IPS DF 6.9 (cell line): ENCODE measurements around the gene THADA.
"Not testable (repeated sequence)": the region's sequence is repeated elsewhere in the genome, so short reads cannot be mapped to it uniquely, and the experiment has no call there.

ENCODE experiments used
- DNase-seq: peaks from one replicate; pipeline ENCODE4 v3.0.0-alpha.2; 2013; ENCODE audit warnings: low read depth, low spot score
- H3K27ac ChIP-seq: one replicate; pipeline ENCODE4 v1.5.1; 2013; ENCODE audit warnings: low read length, control low read depth
- H3K27me3 ChIP-seq: 2 replicates; pipeline ENCODE4 v1.6.1; 2013; ENCODE audit warnings: mild to moderate bottlenecking, low read length; ENCODE audit not compliant: control insufficient read depth, insufficient read depth
- H3K36me3 ChIP-seq: 2 replicates; pipeline ENCODE4 v1.6.1; 2013; ENCODE audit warnings: low read length; ENCODE audit not compliant: control insufficient read depth, insufficient read depth
- H3K4me1 ChIP-seq: 2 replicates; pipeline ENCODE4 v1.6.1; 2013; ENCODE audit warnings: low read length; ENCODE audit not compliant: control insufficient read depth, insufficient read depth
- H3K4me3 ChIP-seq: 2 replicates; pipeline ENCODE4 v1.5.1; 2013; ENCODE audit warnings: mild to moderate bottlenecking, low read length
- H3K9me3 ChIP-seq: 2 replicates; pipeline ENCODE4 v1.6.1; 2013; ENCODE audit warnings: low read length, inconsistent platforms; ENCODE audit not compliant: control insufficient read depth, insufficient read depth
- WGBS: extraction: QIAGEN DNeasy Blood & Tissue Kit; methylation state at CpG from one replicate; pipeline ENCODE4 v1.1.7; 2013; ENCODE audit warnings: mixed read lengths, missing lambda C conversion rate; ENCODE audit not compliant: insufficient read length, insufficient coverage; 5-methylcytosine and 5-hydroxymethylcytosine counted together

The THADA gene

DNA sequence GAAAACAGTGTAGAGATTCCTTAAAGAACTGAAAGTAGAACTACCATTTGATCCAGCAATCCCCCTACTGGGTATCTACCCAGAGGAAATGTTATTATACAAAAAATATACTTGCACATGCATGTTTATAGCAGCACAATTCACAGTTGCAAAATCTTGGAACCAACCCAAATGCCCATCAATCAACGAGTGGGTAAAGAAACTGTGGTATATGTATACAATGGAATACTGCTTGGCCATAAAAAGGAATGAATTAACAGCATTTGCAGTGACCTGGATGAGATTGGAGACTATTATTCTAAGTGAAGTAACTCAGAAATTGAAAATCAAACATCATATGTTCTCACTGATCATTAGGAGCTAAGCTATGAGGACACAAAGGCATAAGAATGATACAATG lies 4.8 kb upstream of the THADA start:
- DNase-seq, H3K27me3 ChIP-seq, H3K27ac ChIP-seq, H3K36me3 ChIP-seq, H3K9me3 ChIP-seq, H3K4me1 ChIP-seq, H3K4me3 ChIP-seq: not testable (repeated sequence)
- no CpG with 5 or more reads among the region's 1 CpG for WGBS

DNA sequence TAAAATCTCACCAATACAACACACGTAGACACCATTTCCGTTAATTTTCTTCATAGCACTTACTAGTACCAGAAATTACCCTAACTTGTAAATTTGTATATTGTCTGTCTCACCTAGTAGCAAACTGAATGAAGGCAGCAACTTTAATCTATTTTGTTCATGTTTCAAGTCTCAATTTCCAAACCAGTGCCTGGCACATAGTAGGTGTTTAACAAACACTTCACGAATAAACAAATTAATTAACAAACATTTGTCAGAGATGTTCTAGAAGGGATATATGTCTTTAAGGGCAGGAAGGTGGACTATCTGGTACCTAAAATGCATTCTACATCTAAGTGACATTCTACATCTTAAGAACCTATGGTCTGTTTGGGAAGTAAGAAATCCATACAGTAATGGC lies 963 bp downstream of the THADA start:
- Histone ChIP-seq H3K36me3 (no peaks in the 10 kb centered on the region), H3K9me3 (no peaks in the 10 kb centered on the region), H3K4me3 (peak overlapping the region; percentile 58; the same call in 1 of the 2 replicates), H3K4me1 (no peaks in the 10 kb centered on the region), H3K27me3 (no peaks in the 10 kb centered on the region), H3K27ac (no peak overlapping the region)
- DNase-seq: no peak
- 100% methylated on average over 2 of the region's 3 CpGs for WGBS

DNA sequence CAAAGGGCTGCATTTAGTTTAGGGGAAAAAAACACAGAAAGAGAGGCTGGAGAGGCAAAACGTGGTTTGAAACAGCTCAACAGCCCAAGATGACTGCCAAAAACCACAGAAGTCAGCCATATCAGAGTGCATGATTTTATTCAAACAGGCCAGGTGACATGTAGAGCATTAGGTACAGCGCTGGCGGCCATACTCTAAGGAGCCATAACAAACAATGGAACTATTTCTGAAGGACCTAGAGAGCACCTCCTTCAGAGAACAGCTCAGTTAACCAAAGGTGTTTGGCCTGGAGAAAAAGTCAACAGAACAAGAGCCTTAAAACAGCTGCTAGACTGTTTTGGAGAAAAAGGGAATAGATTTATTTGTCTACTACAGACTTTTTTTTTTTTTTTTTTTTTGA lies 2.6 kb downstream of the THADA start:
- H3K9me3 ChIP-seq: no peaks in the 10 kb centered on the region
- no peak overlapping the region for H3K4me3 ChIP-seq
- H3K36me3 ChIP-seq: no peaks in the 10 kb centered on the region
- H3K27ac ChIP-seq: no peak overlapping the region
- WGBS: no CpG with 5 or more reads among the region's 3 CpGs
- H3K27me3 ChIP-seq: no peaks in the 10 kb centered on the region
- no peaks in the 10 kb centered on the region for H3K4me1 ChIP-seq
- no peak for DNase-seq

DNA sequence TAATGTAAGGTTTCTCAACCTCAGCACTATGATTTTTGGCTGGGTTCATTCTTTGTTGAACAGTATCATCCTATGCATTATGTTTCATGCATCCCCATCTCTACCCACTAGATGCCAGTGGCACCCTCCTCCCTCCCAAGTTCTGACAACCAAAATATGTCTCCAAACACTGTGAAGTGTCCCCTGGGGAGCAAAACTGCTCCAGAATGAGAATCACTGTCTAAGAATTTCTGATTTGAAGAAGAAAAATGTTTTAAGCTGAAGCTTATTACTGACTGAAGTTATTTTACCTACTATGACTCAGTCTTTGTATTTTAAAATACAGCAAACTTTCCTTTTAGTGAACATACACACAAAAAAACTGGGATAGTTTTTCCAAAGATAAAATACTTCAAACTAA lies 3.4 kb downstream of the THADA start:
- H3K36me3 ChIP-seq: no peaks in the 10 kb centered on the region
- no peak overlapping the region for H3K27ac ChIP-seq
- DNase-seq: no peak
- H3K4me3 ChIP-seq: no peak overlapping the region
- no peaks in the 10 kb centered on the region for H3K27me3 ChIP-seq
- no peaks in the 10 kb centered on the region for H3K9me3 ChIP-seq
- no peaks in the 10 kb centered on the region for H3K4me1 ChIP-seq

DNA sequence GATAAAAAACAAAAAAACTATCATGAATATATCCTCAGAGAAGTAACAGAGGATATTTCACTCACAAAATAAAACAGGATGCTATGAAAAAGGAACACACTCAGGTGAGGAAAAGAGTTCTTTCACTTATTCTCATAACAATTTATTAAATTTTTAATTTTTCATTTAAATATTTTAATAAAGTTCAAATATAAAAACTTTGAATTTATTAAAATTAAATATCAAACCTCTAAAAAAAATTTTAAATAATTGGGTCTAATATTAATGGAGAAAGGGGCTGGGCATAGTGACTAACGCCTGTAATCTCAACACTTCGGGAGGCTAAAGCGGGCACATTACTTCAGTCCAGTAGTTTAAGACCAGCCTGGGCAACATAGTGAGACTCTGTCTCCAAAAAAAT lies 10.1 kb downstream of the THADA start:
- DNase-seq: no peak
- Histone ChIP-seq H3K9me3 (no peaks in the 10 kb centered on the region), H3K27me3 (no peaks in the 10 kb centered on the region), H3K36me3 (no peaks in the 10 kb centered on the region), H3K4me1 (no peaks in the 10 kb centered on the region), H3K4me3 (no peak overlapping the region), H3K27ac (no peak overlapping the region)
- WGBS: no CpG with 5 or more reads among the region's 3 CpGs

DNA sequence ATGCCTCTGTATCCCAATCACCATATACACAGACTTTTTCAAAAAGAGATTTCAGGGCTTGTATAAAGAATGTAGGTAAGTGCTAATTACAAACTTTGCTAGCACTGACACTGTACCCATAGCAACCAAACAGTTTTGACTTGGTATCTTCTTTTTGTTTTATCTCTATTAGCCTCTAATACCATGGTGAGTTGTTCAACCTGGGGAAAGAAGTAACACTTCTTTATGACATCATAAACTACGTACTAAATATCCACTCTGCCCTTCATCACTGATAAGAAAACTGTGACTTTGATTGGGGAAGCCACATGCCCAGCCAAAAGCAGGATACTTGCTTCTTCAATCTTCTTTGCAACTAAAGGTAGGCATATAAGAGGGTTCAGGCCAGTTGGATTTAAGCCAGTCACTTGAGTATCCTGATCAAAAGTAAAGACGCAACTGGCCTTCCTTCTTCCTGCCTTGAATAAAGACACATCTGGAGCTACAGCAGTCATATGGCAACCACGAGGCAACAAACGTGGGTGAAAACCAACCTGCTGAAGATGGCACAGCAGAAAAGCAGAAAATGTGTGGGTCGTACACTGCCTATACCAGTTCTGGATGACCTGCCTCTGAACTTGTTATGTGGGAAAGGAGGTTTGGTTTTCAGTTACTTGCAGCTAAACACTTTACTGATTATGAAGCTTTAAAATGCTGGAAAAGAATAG lies 16.4 kb downstream of the THADA start:
- peaks cover 9% of the 10 kb centered on the region for H3K36me3 ChIP-seq
- DNase-seq: no peak
- no CpG with 5 or more reads among the region's 5 CpGs for WGBS
- no peak overlapping the region for H3K4me3 ChIP-seq
- no peaks in the 10 kb centered on the region for H3K27me3 ChIP-seq
- H3K27ac ChIP-seq: no peak overlapping the region
- no peaks in the 10 kb centered on the region for H3K4me1 ChIP-seq
- no peaks in the 10 kb centered on the region for H3K9me3 ChIP-seq

DNA sequence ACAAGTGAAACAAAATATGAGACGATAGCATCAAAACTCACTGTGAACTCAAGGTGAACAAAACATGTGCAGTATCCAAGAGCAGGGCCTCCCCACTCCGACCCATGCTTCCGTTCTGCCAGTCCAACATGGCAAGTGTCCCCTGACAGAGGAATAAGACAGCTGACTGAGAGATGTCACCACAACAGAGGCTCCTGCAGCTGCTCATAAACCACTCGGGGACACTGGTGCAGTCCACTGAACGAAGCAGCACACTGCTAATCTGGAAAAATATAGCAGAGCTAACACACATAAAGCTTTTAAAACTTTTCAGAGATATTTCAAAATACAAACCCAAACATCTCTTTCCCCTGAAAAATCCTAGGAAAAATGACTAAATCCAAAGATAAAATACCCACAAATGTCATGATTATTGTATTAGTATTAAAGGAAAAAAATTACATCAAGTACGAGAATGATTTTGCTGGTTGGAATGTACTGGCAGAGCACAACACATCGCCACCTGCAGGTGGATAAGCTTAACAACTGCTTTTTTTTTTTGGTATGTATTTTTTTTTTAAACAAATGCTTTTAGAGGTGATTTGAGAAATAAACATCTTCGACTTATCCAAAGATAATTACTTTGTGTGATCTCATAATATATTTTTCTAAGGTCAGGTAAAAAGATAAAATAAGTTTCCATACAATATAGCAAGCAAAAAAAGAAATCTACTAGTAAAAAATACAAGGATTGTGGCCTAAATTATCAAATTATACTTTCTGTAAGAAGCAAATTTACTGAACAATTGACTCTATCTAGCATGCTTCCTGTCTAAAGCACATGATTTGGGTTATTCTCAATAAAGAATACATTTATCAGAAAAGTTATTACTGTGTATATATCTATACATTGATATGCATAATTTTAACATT lies 18.6 kb downstream of the THADA start:
- no peak overlapping the region for H3K27ac ChIP-seq
- no peaks in the 10 kb centered on the region for H3K27me3 ChIP-seq
- H3K9me3 ChIP-seq: no peaks in the 10 kb centered on the region
- H3K36me3 ChIP-seq: peaks cover 15% of the 10 kb centered on the region
- H3K4me1 ChIP-seq: no peaks in the 10 kb centered on the region
- WGBS: no CpG with 5 or more reads among the region's 8 CpGs
- DNase-seq: no peak
- H3K4me3 ChIP-seq: no peak overlapping the region

DNA sequence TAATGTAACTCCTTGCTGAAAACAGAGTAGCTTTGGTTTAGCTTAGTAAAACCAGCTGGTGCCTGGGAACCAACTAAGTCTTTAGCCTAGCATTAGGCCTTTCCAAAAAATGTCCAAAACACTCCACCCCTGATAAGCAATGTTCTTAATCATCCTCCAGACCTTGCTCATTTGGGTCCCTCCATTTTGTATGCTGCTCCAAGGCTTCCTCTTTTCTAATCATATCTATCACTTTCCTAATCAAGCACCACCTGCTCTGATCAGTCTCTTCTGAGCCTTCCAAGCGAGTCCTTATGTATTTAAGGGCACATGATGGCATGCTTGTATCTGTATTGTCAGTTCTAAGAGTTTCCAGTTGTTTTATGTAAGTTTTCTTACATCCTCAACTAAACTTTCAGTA lies 23.6 kb downstream of the THADA start:
- peaks cover 18% of the 10 kb centered on the region for H3K36me3 ChIP-seq
- no peaks in the 10 kb centered on the region for H3K9me3 ChIP-seq

DNA sequence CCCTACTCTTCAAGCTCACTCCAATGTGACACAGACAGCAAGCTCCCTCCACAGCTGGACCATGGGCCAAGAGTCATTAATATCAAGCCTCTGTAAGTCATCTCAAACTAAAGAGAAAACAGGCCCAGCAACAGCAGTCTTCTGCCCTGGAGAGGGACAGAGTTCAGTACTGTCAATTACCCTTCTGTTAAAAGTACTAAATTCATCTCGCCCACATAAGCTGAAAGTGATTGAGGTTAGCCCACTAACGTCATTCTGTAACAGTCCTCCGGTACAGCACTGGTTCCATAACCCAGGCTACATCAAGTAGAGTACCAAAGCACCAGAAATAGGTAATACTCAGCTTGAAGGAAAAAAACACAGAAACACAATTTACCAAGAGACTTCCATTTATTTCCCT lies 25.9 kb downstream of the THADA start:
- H3K4me1 ChIP-seq: no peaks in the 10 kb centered on the region
- DNase-seq: no peak
- H3K4me3 ChIP-seq: no peak overlapping the region
- H3K9me3 ChIP-seq: no peaks in the 10 kb centered on the region
- no peak overlapping the region for H3K27ac ChIP-seq
- no peaks in the 10 kb centered on the region for H3K27me3 ChIP-seq
- H3K36me3 ChIP-seq: peaks cover 12% of the 10 kb centered on the region; the same call in 1 of the 2 replicates
- no CpG with 5 or more reads among the region's 3 CpGs for WGBS

More for the DNA sequence above, 23.6 kb downstream of the THADA start:
- DNase-seq: no peak
- Histone ChIP-seq H3K4me1 (no peaks in the 10 kb centered on the region), H3K4me3 (no peak overlapping the region), H3K27me3 (no peaks in the 10 kb centered on the region), H3K27ac (no peak overlapping the region)
- WGBS: no CpG with 5 or more reads among the region's 1 CpG

DNA sequence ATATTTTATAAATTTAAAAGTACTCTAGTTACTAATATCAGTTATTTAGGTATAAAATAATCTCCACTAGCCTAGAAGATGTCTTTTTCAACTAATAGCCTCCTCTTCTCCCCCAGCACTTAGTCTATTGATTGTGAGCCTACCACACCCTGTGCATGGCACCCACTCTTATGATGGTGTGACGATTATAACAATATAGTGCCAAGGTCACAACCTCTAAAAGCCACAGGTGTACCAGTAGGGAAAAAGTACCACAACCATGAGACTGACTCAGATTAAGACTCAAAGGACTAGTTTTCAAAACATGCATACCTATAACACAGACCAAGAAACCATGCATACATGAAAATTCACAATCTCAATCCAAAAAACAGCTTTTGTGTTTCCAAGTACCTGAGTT lies 27.6 kb downstream of the THADA start:
- Histone ChIP-seq H3K9me3 (no peaks in the 10 kb centered on the region), H3K4me3 (no peak overlapping the region), H3K27ac (no peak overlapping the region), H3K27me3 (no peaks in the 10 kb centered on the region), H3K4me1 (no peaks in the 10 kb centered on the region), H3K36me3 (peaks cover 8% of the 10 kb centered on the region; the same call in 1 of the 2 replicates)
- no CpG with 5 or more reads among the region's 1 CpG for WGBS
- DNase-seq: no peak

DNA sequence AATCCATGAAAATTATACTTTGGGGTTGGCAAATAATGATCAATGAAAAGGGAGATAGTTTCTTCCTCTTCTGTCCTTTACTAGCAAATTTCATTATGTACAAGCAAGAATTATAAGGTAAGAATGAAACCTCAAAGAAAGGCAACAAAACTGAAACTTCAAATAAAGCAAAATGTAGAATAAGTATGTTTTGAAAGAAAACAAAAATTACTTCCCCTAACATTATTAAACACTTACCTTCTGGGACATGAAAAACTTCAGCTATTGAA lies 29.4 kb downstream of the THADA start:
- no peaks in the 10 kb centered on the region; the same call in 1 of the 2 replicates for H3K36me3 ChIP-seq
- H3K4me3 ChIP-seq: no peak overlapping the region
- no peak overlapping the region for H3K27ac ChIP-seq
- DNase-seq: no peak
- no peaks in the 10 kb centered on the region for H3K9me3 ChIP-seq
- H3K4me1 ChIP-seq: no peaks in the 10 kb centered on the region
- H3K27me3 ChIP-seq: no peaks in the 10 kb centered on the region
